ENCODE results near the gene KANSL2.
"Not testable (repeated sequence)": the region's sequence is repeated elsewhere in the genome, so short reads cannot be mapped to it uniquely, and the experiment has no call there.

KANSL2 gene

DNA sequence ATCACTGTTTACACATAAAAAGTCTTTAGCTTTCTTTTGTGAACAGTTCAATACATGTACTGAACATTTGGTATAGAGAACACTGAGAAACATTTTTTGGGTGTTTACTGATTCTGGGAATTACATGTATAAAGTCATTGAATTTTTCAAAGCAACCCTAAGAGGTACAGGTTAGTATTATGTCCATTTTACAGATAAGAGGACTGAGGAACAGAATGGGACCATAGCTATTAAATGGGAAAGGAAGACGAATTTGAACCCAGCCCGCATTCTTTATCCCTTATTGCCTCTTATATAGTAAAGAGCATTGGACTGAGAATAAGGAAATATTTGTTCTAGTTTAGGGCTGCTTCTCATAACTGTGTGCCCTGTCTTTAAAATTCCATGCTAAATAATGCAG is 889 bp upstream of the KANSL2 start:
- DNase-seq, result no peak

DNA sequence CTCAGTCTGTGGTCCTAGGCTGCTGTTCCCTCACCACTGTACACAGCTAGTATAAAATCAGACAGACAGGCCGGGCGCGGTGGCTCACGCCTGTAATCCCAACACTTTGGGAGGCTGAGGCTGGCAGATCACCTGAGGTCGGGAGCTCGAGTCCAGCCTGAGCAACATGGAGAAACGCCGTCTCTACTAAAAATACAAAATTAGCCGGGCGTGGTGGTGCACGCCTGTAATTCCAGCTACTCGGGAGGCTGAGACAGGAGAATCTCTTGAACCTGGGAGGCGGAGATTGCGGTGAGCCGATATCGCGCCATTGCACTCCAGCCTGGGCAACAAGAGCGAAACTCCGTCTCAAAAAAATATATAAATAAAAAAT is 481 bp upstream of the KANSL2 start:
- not testable (repeated sequence) for DNase-seq

DNA sequence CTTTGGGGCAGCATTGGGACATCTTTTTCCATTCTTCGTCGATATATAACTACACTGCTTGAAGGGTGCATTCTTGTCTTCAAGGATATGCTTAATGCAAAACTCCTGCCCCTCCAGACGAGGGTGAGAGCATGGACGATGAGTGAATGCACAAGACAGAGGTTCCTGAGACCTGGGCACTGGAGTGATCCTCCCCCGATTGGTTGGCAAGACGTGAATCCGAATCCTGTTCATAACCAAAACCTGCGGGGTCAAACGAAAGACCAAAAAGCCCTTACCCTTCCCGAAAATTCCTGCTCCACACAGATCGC is 684 bp downstream of the KANSL2 start:
- DNase-seq, result no peak

DNA sequence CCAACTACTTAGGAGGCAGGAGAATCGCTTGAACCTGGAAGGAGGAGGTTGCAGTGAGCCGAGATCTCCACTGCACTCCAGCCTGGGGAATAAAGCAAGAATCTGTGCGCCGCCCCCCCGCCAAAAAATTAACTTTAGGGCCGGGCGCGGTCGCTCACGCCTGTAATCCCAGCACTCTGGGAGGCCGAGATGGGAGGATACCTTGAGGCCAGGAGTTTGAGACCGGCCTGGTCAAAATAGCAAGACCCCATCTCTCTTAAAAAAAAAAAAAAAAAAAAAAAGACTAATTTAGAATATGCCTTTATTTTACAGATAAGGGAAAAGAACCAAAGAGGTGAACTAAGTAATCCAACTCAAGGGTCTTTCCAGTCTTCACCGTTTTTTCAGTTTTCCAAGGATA is 1.2 kb downstream of the KANSL2 start:
- no peak for DNase-seq

DNA sequence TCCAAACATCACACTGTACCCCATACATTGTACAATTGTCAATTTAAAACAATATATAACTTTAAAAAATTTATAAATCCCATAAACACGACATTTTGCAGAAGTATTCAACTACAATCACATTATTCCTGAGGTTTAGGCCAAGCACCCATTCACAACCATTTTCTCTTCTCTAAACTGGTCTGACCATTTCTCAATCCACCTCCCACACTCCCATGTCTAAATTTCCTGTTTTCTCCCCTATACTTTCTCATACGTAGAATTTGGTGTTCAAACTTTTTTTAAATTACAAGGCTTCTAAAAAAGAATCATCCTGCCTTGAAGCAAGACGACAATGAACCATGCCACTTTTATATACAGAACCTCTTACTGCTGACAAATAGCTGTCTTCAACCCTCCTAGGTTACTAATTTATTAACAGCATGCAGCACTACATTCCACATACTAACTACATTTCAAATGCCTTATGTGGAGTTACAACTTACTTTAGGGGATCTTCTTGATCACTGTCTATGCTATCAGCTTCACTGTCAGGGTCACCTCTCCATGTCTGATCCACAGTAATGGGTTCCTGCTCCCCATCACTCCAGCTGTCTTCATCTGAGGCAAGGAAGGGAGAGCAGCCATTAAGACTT is 3.4 kb downstream of the KANSL2 start:
- DNase-seq, result peak; percentile 67 to 86 (median 76)

DNA sequence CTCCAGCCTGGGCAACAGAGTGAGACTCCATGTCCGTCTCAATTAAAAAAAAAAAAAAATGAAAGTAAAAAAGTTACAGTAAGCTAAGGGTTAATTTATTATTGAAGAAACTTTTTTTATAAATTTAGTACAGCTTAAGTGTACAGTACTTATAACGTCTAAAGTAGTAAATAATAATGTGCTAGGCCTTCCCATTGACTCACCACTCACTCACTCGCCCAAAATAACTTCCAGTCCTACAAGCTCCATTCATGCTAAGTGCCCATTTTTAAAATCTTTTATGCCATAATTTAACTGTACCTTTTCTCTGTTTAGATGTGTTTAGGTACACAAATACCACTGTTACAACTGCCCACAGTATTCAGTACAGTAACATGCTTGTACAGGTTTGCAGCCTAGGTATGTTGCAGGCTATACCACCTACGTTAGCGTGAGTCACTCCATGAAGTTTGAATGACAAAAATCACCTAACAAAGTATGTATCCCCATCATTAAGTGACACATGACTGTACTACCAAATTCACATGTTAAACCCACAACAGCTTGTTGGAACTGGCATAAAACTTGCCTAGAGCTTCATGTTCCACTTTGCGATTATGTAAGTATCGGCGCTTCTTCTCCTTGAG is 10.7 kb downstream of the KANSL2 start:
- DNase-seq, result no peak

DNA sequence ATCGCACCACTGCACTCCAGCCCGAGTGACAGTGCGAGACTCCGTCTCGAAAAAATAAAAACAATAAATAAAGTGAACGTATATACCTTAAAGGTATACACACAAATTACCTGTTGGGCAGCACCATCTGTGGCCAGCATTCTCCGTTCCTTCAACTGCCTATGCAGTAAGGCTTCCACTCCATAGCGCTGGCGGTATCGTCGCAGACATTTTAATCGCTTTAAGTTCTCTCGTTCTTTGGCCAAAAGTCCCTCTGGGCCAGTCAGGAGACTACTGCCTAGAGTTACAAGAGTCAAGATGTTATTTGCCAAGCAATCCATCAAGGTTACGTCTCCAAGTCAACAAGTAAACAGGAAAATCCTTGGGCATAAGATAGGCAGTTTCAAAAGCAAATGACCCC is 13.0 kb downstream of the KANSL2 start:
- DNase-seq, result no peak

DNA sequence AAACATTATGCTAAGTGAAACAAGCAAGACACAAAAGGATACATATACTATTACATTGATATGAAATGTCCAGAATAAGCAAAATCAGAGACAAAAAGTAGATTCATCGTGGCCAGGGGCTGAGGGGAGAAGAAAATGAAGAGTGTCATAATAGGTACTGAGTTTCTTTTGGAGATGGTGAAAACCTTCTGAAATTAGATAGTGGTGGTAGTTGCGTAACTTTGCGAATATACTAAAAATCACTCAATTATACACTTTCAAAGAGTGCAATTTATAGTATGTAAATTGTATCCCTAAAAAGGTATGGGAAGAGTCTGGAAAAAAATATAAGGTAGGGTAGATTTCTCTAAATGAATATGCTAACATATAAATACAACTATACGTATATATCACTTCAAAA is 22.2 kb downstream of the KANSL2 start:
- DNase-seq, result no peak

DNA sequence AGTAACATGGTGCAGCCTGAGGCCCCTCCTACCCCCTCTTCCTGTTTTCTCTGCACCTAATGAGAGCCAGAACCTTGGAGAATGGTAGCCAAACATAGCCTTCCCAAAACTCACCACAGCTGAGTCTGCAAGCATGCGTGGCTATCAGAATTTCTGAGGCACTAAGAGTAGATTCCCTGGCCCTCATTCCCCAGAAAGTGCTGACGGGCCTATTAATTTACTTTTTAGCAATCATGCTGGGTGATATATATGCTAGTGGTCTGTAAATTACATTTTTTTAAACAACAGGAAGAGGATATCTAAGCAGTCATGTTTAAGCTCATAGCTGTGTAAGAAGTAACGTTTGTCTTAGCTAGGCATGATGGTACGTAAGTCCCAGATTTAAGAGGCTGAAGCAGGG is 30.4 kb downstream of the KANSL2 start:
- DNase-seq, result no peak

DNA sequence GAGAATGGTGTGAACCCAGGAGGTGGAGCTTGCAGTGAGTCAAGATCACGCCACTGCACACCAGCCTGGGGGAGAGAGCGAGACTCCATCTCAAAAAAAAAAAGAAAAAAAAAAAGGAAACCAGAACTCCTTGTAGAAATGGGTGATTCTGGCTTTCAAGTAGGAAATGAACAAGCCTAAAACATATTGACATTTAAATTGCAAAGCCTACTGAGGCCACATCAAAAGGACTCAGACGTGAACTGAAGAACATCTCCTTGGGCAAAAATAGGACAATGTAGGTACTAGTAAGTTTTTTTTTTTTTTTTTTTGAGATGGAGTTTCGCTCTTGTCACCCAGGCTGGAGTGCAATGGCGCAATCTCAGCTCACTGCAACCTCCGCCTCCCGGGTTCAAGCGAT is 36.7 kb downstream of the KANSL2 start:
- DNase-seq, result not testable (repeated sequence)

DNA sequence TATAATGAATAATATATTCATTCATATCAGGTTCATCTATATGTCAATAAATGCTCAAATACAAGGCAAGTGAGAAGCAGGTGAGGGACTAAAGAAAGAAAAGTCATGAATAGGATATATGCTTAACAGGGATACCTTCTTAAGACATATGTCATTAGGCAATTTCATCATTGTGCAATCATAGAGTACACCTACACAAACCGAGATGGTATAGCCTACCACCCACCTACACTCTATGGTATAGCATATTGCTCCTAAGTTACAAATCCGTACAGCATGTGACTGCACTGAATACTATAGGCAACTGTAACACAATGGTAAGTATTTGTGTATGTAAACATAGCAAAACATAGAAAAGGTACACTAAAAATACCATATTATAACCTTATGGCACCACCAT is 39.0 kb downstream of the KANSL2 start:
- DNase-seq, result peak in 1 of 4 experiments; percentile 7

DNA sequence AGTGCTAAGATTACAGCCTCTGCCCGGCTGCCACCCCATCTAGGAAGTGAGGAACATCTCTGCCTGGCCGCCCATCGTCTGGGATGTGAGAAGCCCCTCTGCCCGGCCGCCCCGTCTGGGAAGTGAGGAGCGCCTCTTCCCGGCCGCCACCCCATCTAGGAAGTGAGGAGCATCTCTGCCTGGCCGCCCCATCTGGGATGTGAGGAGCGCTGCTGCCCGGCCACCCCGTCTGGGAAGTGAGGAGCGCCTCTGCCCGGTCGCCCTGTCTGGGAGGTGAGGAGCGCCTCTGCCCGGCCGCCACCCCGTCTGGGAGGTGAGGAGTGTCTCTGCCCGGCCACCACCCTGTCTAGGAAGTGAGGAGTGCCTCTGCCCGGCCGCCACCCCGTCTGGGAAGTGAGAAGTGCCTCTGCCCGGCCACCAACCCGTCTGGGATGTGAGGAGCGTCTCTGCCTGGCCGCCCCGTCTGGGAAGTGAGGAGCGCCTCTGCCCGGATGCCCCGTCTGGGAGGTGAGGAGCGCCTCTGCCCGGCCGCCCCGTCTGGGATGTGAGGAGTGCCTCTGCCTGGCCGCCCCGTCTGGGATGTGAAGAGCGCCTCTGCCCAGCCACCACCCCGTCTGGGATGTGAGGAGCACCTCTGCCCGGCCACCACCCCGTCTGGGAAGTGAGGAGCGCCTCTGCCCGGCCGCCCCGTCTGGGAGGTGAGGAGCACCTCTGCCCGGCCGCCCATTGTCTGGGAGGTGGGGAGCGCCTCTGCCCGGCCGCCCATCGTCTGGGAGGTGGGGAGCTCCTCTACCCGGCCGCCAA is 40.1 kb downstream of the KANSL2 start:
- not testable (repeated sequence) for DNase-seq

DNA sequence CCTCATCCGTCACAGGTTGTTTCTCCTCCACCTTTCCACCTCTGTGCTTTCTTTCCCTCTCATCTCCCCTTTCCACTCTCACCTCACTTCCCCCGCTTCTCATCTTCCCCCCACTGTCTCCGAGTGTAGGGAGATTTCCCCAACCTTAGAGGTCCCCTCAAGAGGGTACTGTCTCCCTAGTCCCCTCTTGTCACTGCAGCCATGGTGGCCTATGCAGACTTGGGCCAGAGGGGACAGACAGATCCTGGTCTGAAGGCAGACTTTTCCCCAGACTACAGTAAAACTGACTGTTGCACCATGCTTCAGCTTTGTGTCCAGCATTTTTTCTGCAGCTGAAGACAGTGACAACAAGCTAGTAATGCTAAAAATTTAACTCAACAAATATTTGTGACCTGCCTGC is 41.2 kb downstream of the KANSL2 start:
- no peak for DNase-seq

DNA sequence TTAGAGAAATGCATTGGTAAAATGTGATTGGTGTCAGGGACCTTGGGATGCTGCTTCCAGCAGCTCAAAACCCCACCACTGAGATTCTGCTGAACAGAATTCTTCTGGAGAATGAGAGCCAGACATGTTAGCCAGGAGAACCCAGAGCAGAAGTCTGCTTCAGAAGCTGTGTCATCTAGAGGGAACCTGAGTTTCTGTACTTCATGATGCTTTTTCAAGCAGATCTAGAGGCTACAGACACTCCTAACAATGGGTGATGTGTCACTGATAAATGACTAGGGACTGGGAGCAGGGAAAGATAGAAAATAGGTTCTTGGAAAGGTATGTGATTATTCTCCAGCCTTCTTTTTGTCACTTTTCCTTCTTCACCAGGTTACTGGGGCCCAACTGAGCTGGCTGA is 41.6 kb downstream of the KANSL2 start:
- DNase-seq, result no peak

DNA sequence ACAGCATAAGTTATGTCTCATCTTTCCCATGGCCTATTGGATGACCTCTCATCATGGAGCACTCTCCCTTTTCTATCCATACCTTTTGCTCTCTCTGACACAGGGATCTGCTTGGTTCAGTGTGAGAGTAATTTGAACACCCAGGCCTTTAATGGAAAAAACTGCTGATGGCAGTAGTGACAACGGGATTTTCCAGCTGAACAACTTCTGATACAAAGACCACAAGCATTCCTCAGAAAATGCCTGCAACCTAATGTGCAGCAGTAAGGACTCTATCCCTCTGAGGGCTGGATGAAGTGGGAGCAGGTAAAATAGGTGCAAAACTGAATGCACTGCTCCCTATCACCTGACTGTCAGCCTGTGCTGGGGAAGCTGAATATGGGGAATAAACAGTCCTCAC is 51.0 kb downstream of the KANSL2 start:
- no peak for DNase-seq

DNA sequence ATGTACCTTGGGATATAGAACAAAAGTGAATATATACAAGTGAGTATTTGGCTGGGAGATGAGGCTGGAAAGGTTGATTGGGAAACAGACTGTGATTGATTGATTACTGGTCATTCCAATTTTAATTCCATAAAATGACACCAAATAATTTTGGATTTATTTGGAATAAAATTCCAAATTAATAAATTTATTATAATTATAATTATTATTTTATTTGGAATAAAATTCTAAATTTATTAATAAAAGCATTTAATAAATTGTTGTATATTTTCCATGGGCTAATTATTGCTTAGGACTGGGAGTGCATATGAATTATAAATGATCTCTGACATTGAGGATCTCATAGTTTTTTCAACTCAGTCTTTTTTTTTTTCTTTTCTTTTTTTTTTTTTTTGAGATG is 51.7 kb downstream of the KANSL2 start:
- DNase-seq, result no peak

DNA sequence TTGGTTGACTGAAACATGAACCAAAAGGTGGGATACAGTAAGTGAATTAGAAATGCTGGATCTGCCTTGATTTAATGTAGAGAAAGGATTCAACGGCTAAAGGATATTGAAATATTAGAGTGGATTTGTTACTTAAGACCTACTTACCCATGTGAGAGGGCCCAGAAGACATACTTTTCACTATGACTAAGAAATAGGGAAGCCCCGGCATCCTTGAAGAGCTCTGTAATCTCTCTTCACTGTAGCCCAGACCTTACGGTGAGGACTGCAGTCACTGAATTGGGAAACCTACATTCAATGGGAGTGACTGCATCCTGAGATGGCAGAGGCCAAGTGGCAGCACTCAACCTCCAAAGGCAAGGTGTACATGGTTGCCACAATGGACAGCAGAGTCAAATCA is 52.5 kb downstream of the KANSL2 start:
- DNase-seq, result peak in 1 of 4 experiments; percentile 5

DNA sequence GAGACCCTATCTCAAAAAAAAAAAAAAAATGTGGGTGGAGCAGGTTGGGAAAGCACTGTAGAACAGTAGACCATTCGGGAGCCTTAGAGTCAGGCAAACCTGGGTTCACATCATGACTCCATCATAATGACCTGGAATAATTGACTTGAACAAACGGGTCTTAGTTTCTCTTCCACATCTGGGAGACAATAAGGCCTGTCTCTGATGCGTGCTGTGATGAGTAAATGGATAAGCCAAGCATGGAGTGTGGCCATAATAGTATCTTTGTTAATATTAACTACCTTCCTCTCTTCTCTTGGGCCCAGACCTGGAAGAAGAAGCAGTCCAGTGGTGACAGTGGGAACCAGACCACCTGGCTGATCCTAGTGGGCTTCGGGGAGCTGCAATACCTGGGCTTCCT is 54.5 kb downstream of the KANSL2 start:
- no peak for DNase-seq

DNA sequence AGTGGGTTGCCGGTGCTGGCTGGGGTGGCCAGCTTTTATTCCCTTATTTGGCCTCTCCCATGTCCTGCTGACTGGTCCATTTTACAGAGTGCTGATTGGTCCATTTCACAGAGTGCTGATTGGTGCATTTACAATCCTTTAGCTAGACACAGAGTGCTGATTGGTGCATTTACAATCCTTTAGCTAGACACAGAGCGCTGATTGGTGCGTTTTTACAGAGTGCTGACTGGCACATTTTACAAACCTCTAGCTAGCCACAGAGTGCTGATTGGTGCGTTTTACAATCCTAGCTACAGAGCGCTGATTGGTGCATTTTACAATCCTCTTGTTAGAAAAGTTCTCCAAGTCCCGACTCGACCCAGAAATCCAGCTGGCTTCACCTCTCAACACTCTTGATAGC is 59.0 kb downstream of the KANSL2 start:
- not testable (repeated sequence) for DNase-seq

DNA sequence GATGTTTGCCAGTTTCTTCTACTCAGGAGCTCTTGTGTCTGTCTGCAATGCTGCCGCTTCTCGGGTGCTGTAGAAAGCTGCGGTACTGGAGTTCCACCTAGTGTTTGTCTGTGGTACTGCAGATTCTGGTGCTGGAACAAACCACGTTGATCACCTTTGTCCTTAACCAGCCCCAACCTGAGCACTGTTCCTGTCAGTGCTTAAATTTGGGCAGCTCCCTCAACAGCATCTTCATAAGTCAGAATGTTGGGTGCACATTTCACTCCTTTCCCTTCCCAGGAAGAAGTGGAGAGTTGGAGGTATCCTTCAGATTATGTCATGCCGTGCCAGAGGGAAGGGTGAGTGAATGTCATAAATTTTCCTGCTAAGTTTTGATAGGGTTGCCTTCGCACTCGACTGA is 63.5 kb downstream of the KANSL2 start:
- DNase-seq, result peak; percentile 74 to 84 (median 82)

DNA sequence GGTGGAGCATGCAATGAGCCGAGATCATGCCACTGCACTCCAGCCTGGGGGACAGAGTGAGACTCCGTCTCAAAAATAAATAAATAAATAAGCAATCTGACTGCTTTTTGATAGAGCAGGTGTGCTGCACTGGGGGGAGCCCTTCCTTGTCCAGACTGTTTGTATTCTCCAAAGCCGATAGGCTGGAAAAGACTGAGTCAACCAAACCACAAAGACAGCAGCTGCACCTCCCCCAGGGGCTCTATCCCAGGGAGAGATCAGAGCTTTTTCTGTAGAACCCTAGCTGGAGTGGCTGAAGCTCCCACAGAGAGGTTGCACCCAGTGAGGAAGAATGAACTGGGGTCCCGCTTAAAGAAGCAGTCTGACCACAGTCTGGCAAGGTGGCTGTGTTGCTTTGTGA is 66.4 kb downstream of the KANSL2 start:
- no peak for DNase-seq

DNA sequence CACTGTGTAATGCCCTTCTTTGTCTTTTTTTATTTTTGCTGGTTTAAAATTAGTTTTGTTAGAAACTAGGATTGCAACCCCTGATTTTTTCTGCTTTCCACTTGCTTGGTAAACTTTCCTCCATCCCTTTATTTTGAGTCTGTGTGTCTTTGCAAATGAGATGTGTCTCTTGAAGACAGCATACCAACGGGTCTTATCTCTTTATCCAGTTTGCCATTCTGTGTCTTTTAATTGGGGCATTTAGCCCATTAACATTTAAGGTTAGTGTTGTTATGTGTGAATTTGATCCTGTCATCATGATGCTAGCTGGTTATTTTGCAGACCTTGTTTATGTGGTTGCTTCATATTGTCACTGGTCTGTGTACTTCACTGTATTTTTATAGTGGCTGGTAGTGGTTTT is 68.7 kb downstream of the KANSL2 start:
- no peak for DNase-seq
